Neural cell (in vitro differentiated cells): ENCODE data around the gene SH3PXD2A. TPM values are rescaled to one million over a fixed set of nuclear protein-coding genes. Genes with fewer than 3 reads are reported as not detected.

Source experiments
- H2AFZ ChIP-seq: fragments of 200-600, 300-800 bp; sonication (generic), shearing (Covaris generic); 2 replicates; pipeline ENCODE4 v1.6.0; 2014; ENCODE audit warnings: low read depth, mild to moderate bottlenecking, antibody characterized with exemption, low read length, moderate library complexity
- H3F3A ChIP-seq: fragments of 200-600 bp; shearing (Covaris generic); 2 replicates; pipeline ENCODE4 v1.6.1; 2016; ENCODE audit warnings: mild to moderate bottlenecking, moderate library complexity, mixed read lengths, antibody characterized with exemption, low read length; ENCODE audit not compliant: insufficient read depth, poor library complexity, severe bottlenecking
- H3K27ac ChIP-seq: fragments of 200-600, 300-800 bp; sonication (generic), shearing (Covaris generic); 2 replicates; pipeline ENCODE4 v1.5.1; 2014; ENCODE audit warnings: mild to moderate bottlenecking, low read length, moderate library complexity
- H3K27me3 ChIP-seq: fragments of 300-800, 200-600 bp; sonication (generic), shearing (Covaris generic); 2 replicates; pipeline ENCODE4 v1.6.0; 2014; ENCODE audit warnings: mild to moderate bottlenecking, low read depth, low read length, moderate library complexity; ENCODE audit not compliant: insufficient read depth
- H3K36me3 ChIP-seq: fragments of 300-800, 200-600 bp; sonication (generic), shearing (Covaris generic); 2 replicates; pipeline ENCODE4 v1.5.1; 2014; ENCODE audit warnings: mild to moderate bottlenecking, antibody characterized with exemption, low read length, moderate library complexity; ENCODE audit not compliant: insufficient read depth
- H3K4me2 ChIP-seq: fragments of 300-800, 200-600 bp; sonication (generic), shearing (Covaris generic); 2 replicates; pipeline ENCODE4 v1.6.0; 2014; ENCODE audit warnings: mild to moderate bottlenecking, low read length
- H3K4me3 ChIP-seq: fragments of 300-800, 200-600 bp; sonication (generic), shearing (Covaris generic); 2 replicates; pipeline ENCODE4 v1.5.1; 2014; ENCODE audit warnings: mild to moderate bottlenecking, low read length, moderate library complexity
- H3K79me2 ChIP-seq: fragments of 200-600 bp; shearing (Covaris generic); replicated peaks from 2 replicates; pipeline ENCODE4 v1.6.0; 2014; ENCODE audit warnings: mild to moderate bottlenecking, low read length, moderate library complexity; ENCODE audit not compliant: insufficient read depth
- H3K9ac ChIP-seq: fragments of 300-800, 200-600 bp; sonication (generic), shearing (Covaris generic); 2 replicates; pipeline ENCODE4 v1.6.1; 2016; ENCODE audit warnings: mild to moderate bottlenecking, low read length, mixed read lengths
- H3K9me2 ChIP-seq: fragments of 200-600 bp; shearing (Covaris generic); 2 replicates; pipeline ENCODE4 v1.6.1; 2016; ENCODE audit warnings: mild to moderate bottlenecking, low read length, mixed read lengths; ENCODE audit not compliant: insufficient read depth
- H3K9me3 ChIP-seq: fragments of 200-600, 300-800 bp; sonication (generic), shearing (Covaris generic); 2 replicates; pipeline ENCODE4 v1.6.1; 2016; ENCODE audit warnings: mild to moderate bottlenecking, mixed run types, low read length, moderate library complexity, mixed read lengths
- H4K20me1 ChIP-seq: fragments of 200-600 bp; shearing (Covaris generic); 2 replicates; pipeline ENCODE4 v1.6.1; 2016; ENCODE audit warnings: mild to moderate bottlenecking, mixed run types; ENCODE audit not compliant: insufficient read depth
- EP300 ChIP-seq: fragments of 450-650 bp; conservative IDR thresholded peaks from 2 replicates; pipeline ENCODE4 v1.6.1; 2014; ENCODE audit warnings: antibody characterized with exemption, mild to moderate bottlenecking, moderate library complexity; ENCODE audit not compliant: poor library complexity, severe bottlenecking
- EZH2 ChIP-seq: fragments of 200-600, 300-800 bp; shearing (Covaris generic), sonication (generic); IDR thresholded peaks from 2 replicates; pipeline ENCODE4 v1.6.1; 2014; ENCODE audit warnings: antibody characterized with exemption, low read length, borderline replicate concordance, mild to moderate bottlenecking; ENCODE audit not compliant: insufficient read depth, poor library complexity, severe bottlenecking
- MXI1 ChIP-seq: fragments of 450-650 bp; conservative IDR thresholded peaks from 2 replicates; pipeline ENCODE4 v1.6.1; 2014; ENCODE audit warnings: antibody characterized with exemption, mild to moderate bottlenecking; ENCODE audit not compliant: poor library complexity, severe bottlenecking
- POLR2AphosphoS5 ChIP-seq: IDR thresholded peaks from 2 replicates; pipeline ENCODE4 v1.6.1; 2012
- RAD21 ChIP-seq: fragments of 450-650 bp; conservative IDR thresholded peaks from 2 replicates; pipeline ENCODE4 v1.6.1; 2014; ENCODE audit warnings: antibody characterized with exemption, mild to moderate bottlenecking, moderate library complexity
- SMC3 ChIP-seq: fragments of 450-650 bp; conservative IDR thresholded peaks from 2 replicates; pipeline ENCODE4 v1.6.1; 2014; ENCODE audit warnings: antibody characterized with exemption, mild to moderate bottlenecking, moderate library complexity; ENCODE audit not compliant: poor library complexity
- TAF1 ChIP-seq: IDR thresholded peaks from 2 replicates; pipeline ENCODE4 v1.6.1; 2012; ENCODE audit warnings: low read depth
- polyA plus RNA-seq: library from polyadenylated mRNA; depleted of rRNA; stranded (reverse); fragments of >200 nt; gene quantifications from 2 replicates; pipeline ENCODE4 v1.2.3, GENCODE V29; 2014
- TF ChIP-seq, protein P1 (sequence below): IDR thresholded peaks from 2 replicates; pipeline ENCODE4 v1.6.1; 2012; ENCODE audit warnings: borderline replicate concordance
- TF ChIP-seq, protein P2 (sequence below): fragments of 450-650 bp; IDR thresholded peaks from 2 replicates; pipeline ENCODE4 v1.5.1; 2014; ENCODE audit warnings: antibody characterized with exemption, mild to moderate bottlenecking, moderate library complexity; ENCODE audit not compliant: poor library complexity, severe bottlenecking

The SH3PXD2A gene
- polyA plus RNA-seq, 1 donor from 2014 or later: 5.2 TPM

DNA sequence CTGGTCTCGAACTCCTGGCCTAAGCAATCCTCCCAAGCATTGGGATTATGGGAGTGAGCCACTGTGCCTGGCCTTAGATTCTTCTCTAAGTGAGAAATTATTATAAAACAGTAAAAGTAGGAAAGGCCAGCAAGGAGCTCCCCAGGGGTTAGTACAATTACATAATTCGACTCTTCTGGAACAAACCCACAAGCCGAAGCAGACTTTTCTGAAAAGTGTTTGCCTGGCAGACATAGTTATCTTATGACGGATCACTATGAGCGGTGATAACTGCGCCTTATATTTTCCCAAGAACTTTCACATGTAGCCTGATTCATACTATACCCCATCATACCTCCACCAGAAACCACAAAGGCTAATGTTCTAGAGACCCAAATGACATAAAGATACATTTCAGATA is 30.2 kb upstream of the SH3PXD2A start:
- Histone ChIP-seq H3F3A (peaks cover 6% of the 10 kb centered on the region), H3K79me2 (no peaks in the 10 kb centered on the region), H3K9me3 (no peaks in the 10 kb centered on the region), H3K9ac (no peak overlapping the region), H3K4me2 (no peak overlapping the region), H3K27me3 (no peaks in the 10 kb centered on the region), H4K20me1 (no peaks in the 10 kb centered on the region), H3K36me3 (no peaks in the 10 kb centered on the region), H3K4me3 (no peak overlapping the region), H3K9me2 (no peaks in the 10 kb centered on the region), H3K27ac (no peak overlapping the region), H2AFZ (no peak overlapping the region)
- TF ChIP-seq POLR2AphosphoS5 (no peak), TAF1 (no peak), EZH2 (no peak), MXI1 (no peak), EP300 (no peak)
- TF ChIP-seq, protein P1, sequence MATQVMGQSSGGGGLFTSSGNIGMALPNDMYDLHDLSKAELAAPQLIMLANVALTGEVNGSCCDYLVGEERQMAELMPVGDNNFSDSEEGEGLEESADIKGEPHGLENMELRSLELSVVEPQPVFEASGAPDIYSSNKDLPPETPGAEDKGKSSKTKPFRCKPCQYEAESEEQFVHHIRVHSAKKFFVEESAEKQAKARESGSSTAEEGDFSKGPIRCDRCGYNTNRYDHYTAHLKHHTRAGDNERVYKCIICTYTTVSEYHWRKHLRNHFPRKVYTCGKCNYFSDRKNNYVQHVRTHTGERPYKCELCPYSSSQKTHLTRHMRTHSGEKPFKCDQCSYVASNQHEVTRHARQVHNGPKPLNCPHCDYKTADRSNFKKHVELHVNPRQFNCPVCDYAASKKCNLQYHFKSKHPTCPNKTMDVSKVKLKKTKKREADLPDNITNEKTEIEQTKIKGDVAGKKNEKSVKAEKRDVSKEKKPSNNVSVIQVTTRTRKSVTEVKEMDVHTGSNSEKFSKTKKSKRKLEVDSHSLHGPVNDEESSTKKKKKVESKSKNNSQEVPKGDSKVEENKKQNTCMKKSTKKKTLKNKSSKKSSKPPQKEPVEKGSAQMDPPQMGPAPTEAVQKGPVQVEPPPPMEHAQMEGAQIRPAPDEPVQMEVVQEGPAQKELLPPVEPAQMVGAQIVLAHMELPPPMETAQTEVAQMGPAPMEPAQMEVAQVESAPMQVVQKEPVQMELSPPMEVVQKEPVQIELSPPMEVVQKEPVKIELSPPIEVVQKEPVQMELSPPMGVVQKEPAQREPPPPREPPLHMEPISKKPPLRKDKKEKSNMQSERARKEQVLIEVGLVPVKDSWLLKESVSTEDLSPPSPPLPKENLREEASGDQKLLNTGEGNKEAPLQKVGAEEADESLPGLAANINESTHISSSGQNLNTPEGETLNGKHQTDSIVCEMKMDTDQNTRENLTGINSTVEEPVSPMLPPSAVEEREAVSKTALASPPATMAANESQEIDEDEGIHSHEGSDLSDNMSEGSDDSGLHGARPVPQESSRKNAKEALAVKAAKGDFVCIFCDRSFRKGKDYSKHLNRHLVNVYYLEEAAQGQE: no peak
- TF ChIP-seq, protein P2, sequence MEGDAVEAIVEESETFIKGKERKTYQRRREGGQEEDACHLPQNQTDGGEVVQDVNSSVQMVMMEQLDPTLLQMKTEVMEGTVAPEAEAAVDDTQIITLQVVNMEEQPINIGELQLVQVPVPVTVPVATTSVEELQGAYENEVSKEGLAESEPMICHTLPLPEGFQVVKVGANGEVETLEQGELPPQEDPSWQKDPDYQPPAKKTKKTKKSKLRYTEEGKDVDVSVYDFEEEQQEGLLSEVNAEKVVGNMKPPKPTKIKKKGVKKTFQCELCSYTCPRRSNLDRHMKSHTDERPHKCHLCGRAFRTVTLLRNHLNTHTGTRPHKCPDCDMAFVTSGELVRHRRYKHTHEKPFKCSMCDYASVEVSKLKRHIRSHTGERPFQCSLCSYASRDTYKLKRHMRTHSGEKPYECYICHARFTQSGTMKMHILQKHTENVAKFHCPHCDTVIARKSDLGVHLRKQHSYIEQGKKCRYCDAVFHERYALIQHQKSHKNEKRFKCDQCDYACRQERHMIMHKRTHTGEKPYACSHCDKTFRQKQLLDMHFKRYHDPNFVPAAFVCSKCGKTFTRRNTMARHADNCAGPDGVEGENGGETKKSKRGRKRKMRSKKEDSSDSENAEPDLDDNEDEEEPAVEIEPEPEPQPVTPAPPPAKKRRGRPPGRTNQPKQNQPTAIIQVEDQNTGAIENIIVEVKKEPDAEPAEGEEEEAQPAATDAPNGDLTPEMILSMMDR: no peak

DNA sequence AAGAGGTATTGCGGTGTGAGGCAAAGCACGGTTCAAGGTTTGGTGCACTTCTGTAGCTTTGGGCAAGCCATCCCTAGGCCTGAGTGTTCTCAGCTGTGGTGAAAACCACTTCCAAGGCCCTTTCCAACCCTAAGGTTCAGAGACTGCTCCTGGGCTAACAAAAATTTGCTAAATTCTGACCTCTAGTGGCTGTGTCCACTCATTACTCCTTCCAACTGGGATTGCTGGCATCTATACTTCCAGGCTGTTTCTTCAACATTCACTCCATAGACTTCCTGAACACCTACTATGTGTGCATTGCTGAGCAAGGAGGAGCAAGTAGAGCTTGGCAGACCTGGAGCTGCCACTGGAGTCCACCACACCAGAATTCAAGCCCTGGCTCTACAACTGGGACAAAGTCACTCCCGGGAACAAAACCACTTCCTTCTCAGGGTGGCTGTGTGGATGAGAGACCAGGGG is 29.3 kb upstream of the SH3PXD2A start:
- Histone ChIP-seq H3K79me2 (no peaks in the 10 kb centered on the region), H2AFZ (no peak overlapping the region), H3K9me2 (no peaks in the 10 kb centered on the region), H4K20me1 (no peaks in the 10 kb centered on the region), H3K4me2 (no peak overlapping the region), H3K9ac (no peak overlapping the region), H3F3A (peaks cover 10% of the 10 kb centered on the region), H3K27me3 (no peaks in the 10 kb centered on the region), H3K27ac (no peak overlapping the region), H3K4me3 (no peak overlapping the region), H3K9me3 (no peaks in the 10 kb centered on the region), H3K36me3 (no peaks in the 10 kb centered on the region)
- peak; percentile 89 for TF ChIP-seq RAD21
- no peak for TF ChIP-seq EP300
- peak; percentile 33 for TF ChIP-seq MXI1
- TF ChIP-seq SMC3: peak; percentile 94
- TF ChIP-seq, protein P1: no peak
- TF ChIP-seq EZH2: no peak
- TF ChIP-seq POLR2AphosphoS5: no peak
- TF ChIP-seq, protein P2: peak; percentile 92
- TF ChIP-seq TAF1: no peak
